Stimulated activated CD8-positive, alpha-beta memory T cell treated with anti-CD3 and anti-CD28 coated beads, Interleukin-7, amount 100 ng/mL, for 24 hours (primary cell): ENCODE data around the gene ACTMAP.

Experiments
- DNase-seq: peaks from one replicate; pipeline ENCODE4 v3.0.0-alpha.2; 2020; ENCODE audit warnings: low read depth

Gene ACTMAP

GRCh38 chr19:40718774-40719391 lies 31.4 kb downstream of the ACTMAP start:
- DNase-seq, result no peak

- no peak for DNase-seq
Observed at GRCh38 chr19:40717880-40718773, 32.1 kb downstream of the ACTMAP start.

GRCh38 chr19:40717325-40717879 lies 32.9 kb downstream of the ACTMAP start:
- no peak for DNase-seq

GRCh38 chr19:40716482-40717324 lies 33.6 kb downstream of the ACTMAP start, which contains the start of the genes COQ8B and ITPKC:
TSS of gene COQ8B (minus strand) at chr19:40716886. CDS start at chr19:40714632, 2,254 bp downstream.
TSS of gene ITPKC (plus strand) at chr19:40717112. CDS start at chr19:40717136, 24 bp downstream.
- DNase-seq, result peak; percentile 100

- no peak for DNase-seq
Observed at GRCh38 chr19:40716031-40716481, 34.2 kb downstream of the ACTMAP start.

- peak; percentile 86 for DNase-seq
Observed at GRCh38 chr19:40714441-40715299, 35.6 kb downstream of the ACTMAP start.

- no peak for DNase-seq
Observed at GRCh38 chr19:40713939-40714338, 36.3 kb downstream of the ACTMAP start.

GRCh38 chr19:40709817-40710216 lies 40.5 kb downstream of the ACTMAP start:
- no peak for DNase-seq

- no peak for DNase-seq
Observed at GRCh38 chr19:40707615-40708014, 42.7 kb downstream of the ACTMAP start.

- no peak for DNase-seq
Observed at GRCh38 chr19:40705950-40706619, 44.2 kb downstream of the ACTMAP start.

- no peak for DNase-seq
Observed at GRCh38 chr19:40705362-40705651, 45.0 kb downstream of the ACTMAP start.

GRCh38 chr19:40704491-40705361 lies 45.6 kb downstream of the ACTMAP start:
- DNase-seq, result no peak

GRCh38 chr19:40703029-40703755 lies 47.1 kb downstream of the ACTMAP start:
- DNase-seq, result no peak

- no peak for DNase-seq
Observed at GRCh38 chr19:40702337-40703012, 47.8 kb downstream of the ACTMAP start.

GRCh38 chr19:40701758-40702157 lies 48.5 kb downstream of the ACTMAP start:
- DNase-seq, result no peak

- DNase-seq, result no peak
Observed at GRCh38 chr19:40700083-40700482, 50.2 kb downstream of the ACTMAP start.

- DNase-seq, result no peak
Observed at GRCh38 chr19:40697007-40697406, 53.3 kb downstream of the ACTMAP start.

- no peak for DNase-seq
Observed at GRCh38 chr19:40695881-40696280, 54.4 kb downstream of the ACTMAP start.
